ENCODE data around the gene MTMR10.

DNA sequence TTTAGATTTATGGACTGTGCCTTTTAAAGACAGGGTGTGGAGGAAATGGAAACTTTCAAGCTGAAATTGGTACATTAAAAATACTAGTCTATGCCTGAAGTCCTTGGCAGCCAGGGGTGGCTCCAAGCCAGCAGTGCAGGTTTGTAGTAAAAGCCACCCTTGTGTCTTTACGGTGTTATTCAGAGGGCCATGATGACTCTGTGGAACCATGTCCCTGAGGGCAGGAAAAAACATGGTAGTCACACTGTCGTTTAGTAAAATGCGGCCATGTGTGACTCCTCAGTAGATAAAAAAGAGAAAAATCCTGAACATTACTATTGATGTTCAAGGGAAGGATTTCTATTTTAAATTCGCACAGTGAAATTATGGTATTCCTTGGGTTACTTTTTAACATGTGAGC is 85.1 kb downstream of the MTMR10 start:
- no peak for TF ChIP-seq EZH2 (IDR thresholded peaks at IDR 0.05; ENCODE audit: low read length, unreplicated experiment)
- TF ChIP-seq, protein P1, sequence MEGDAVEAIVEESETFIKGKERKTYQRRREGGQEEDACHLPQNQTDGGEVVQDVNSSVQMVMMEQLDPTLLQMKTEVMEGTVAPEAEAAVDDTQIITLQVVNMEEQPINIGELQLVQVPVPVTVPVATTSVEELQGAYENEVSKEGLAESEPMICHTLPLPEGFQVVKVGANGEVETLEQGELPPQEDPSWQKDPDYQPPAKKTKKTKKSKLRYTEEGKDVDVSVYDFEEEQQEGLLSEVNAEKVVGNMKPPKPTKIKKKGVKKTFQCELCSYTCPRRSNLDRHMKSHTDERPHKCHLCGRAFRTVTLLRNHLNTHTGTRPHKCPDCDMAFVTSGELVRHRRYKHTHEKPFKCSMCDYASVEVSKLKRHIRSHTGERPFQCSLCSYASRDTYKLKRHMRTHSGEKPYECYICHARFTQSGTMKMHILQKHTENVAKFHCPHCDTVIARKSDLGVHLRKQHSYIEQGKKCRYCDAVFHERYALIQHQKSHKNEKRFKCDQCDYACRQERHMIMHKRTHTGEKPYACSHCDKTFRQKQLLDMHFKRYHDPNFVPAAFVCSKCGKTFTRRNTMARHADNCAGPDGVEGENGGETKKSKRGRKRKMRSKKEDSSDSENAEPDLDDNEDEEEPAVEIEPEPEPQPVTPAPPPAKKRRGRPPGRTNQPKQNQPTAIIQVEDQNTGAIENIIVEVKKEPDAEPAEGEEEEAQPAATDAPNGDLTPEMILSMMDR (conservative IDR thresholded peaks at IDR 0.05; ENCODE audit: low read depth, low read length) = no peak
- TF ChIP-seq EZH2phosphoT487 (IDR thresholded peaks at IDR 0.05; ENCODE audit: borderline replicate concordance, low read length) = no peak

Data from PC-3 (cell line).